Neutrophil (primary cell): ENCODE measurements around the gene HPCAL4.

Experiments used
- H3K27ac ChIP-seq: fragments of 200-600 bp; sonication (generic); 2 replicates; pipeline ENCODE4 v1.5.1; 2016; ENCODE audit warnings: mild to moderate bottlenecking, moderate library complexity
- H3K27me3 ChIP-seq: fragments of 200-600 bp; sonication (generic); 2 replicates; pipeline ENCODE4 v1.6.0; 2016; ENCODE audit warnings: mild to moderate bottlenecking
- H3K36me3 ChIP-seq: fragments of 200-600 bp; sonication (generic); 2 replicates; pipeline ENCODE4 v1.5.1; 2017
- H3K4me1 ChIP-seq, 2 experiments: fragments of 200-600 bp in 1 of 2; sonication (generic) in 1 of 2; 1 replicate in 1 of 2; 2 replicates in 1 of 2; pipeline versions ENCODE4 v1.5.1 to v1.6.1; 2013 to 2016; ENCODE audit warnings: low read depth in 1 of 2, low read length in 1 of 2, mild to moderate bottlenecking in 1 of 2, moderate library complexity in 1 of 2; ENCODE audit not compliant: control insufficient read depth in 1 of 2, insufficient read depth in 1 of 2
- H3K4me3 ChIP-seq, 2 experiments: fragments of 200-600 bp in 1 of 2; sonication (generic) in 1 of 2; 1 replicate in 1 of 2; 2 replicates in 1 of 2; pipeline ENCODE4 v1.5.1; 2013 to 2016; ENCODE audit warnings: low read depth in 1 of 2, low read length in 1 of 2, mild to moderate bottlenecking in 1 of 2, moderate library complexity in 1 of 2
- H3K9me3 ChIP-seq: fragments of 200-600 bp; sonication (generic); 2 replicates; pipeline ENCODE4 v1.5.1; 2016
- TF ChIP-seq, protein P1 (sequence below): fragments of 200-600 bp; sonication (generic); IDR thresholded peaks from 2 replicates; pipeline ENCODE4 v1.5.1; 2016; ENCODE audit warnings: antibody characterized with exemption

HPCAL4 gene

GRCh38 chr1:39668111-39668510 lies 23.1 kb downstream of the HPCAL4 start:
- peaks cover 3% of the 10 kb centered on the region for H3K9me3 ChIP-seq
- H3K4me1 ChIP-seq = peaks cover 9 to 14% of the 10 kb centered on the region in 2 experiments
- H3K27me3 ChIP-seq = peaks cover 70% of the 10 kb centered on the region
- no peak overlapping the region for H3K4me3 ChIP-seq
- TF ChIP-seq, protein P1, sequence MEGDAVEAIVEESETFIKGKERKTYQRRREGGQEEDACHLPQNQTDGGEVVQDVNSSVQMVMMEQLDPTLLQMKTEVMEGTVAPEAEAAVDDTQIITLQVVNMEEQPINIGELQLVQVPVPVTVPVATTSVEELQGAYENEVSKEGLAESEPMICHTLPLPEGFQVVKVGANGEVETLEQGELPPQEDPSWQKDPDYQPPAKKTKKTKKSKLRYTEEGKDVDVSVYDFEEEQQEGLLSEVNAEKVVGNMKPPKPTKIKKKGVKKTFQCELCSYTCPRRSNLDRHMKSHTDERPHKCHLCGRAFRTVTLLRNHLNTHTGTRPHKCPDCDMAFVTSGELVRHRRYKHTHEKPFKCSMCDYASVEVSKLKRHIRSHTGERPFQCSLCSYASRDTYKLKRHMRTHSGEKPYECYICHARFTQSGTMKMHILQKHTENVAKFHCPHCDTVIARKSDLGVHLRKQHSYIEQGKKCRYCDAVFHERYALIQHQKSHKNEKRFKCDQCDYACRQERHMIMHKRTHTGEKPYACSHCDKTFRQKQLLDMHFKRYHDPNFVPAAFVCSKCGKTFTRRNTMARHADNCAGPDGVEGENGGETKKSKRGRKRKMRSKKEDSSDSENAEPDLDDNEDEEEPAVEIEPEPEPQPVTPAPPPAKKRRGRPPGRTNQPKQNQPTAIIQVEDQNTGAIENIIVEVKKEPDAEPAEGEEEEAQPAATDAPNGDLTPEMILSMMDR = no peak
- no peak overlapping the region for H3K27ac ChIP-seq
- no peaks in the 10 kb centered on the region for H3K36me3 ChIP-seq

DNA sequence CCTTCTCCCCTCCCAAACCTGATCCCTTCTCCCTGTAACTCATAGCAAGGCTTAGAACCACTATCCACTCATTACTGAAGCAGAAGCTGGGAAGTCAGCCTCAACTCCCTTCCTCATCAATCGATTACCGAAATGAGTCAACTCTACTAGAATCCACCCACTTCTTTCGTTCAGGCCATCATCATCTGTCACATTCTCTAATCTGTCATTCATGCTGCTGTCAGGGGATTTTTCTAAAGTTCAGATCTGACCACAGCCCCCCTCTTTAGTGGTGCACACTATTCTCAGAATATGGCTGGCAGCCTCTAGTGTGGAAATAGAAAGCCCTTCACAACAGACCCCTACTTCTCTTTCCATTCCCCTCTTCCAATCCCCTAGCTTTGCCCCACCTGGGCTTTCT lies 24.5 kb downstream of the HPCAL4 start:
- Histone ChIP-seq H3K9me3 (peaks cover under 1% of the 10 kb centered on the region), H3K27me3 (peaks cover 62% of the 10 kb centered on the region), H3K36me3 (no peaks in the 10 kb centered on the region), H3K4me1 (peaks cover 2 to 7% of the 10 kb centered on the region in 2 experiments), H3K27ac (no peak overlapping the region), H3K4me3 (no peak overlapping the region)
- TF ChIP-seq, protein P1 = no peak

- no peak overlapping the region for H3K4me3 ChIP-seq
- no peaks in the 10 kb centered on the region for H3K36me3 ChIP-seq
- H3K9me3 ChIP-seq = no peaks in the 10 kb centered on the region
- H3K27ac ChIP-seq = no peak overlapping the region
- peaks cover 33% of the 10 kb centered on the region for H3K27me3 ChIP-seq
- TF ChIP-seq, protein P1 = no peak
- H3K4me1 ChIP-seq = no peaks in the 10 kb centered on the region
These were observed 27.7 kb downstream of the HPCAL4 start for GRCh38 chr1:39663559-39663958.

DNA sequence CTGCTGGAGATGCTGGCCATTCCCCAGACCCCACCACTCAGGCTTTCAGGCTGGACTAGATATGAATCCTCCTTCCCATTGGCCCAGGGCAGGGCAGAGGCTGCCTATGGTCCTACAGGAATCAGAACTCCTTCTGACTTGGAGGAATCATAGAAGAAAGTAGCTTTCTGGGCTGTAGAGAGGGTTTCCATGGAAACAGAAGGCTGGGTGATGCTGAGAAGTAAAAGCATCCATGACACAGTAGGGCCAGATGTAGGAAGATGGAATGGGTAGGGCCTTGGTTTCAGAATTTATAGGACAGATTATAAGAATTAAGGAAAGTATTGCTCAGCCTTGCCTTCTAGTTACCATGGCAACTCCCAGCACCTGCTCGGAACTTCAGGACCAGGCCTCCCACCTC lies 28.4 kb downstream of the HPCAL4 start:
- no peaks in the 10 kb centered on the region for H3K36me3 ChIP-seq
- H3K4me3 ChIP-seq = no peak overlapping the region
- no peaks in the 10 kb centered on the region for H3K9me3 ChIP-seq
- H3K27me3 ChIP-seq = peaks cover 27% of the 10 kb centered on the region
- TF ChIP-seq, protein P1 = no peak
- H3K27ac ChIP-seq = no peak overlapping the region
- no peaks in the 10 kb centered on the region for H3K4me1 ChIP-seq

DNA sequence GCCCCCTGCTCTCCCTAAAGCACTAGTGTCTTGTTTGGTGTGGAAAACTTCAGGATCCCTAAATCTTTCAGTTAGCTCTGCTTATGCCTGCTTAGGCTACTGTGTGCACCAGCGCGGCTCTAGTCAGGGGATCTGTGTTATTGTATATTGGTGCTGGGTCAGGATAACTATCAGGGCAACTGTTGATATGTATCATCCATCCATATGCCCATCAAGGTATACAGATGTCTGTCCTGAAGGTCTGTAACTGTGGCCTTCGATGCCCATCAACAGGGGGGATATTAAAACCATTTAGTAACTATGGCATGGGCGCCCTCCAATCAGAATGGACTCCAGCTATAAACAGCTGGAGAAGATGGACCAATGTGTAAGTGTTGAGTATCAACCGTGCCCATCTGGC lies 31.7 kb downstream of the HPCAL4 start:
- no peaks in the 10 kb centered on the region for H3K36me3 ChIP-seq
- no peaks in the 10 kb centered on the region for H3K9me3 ChIP-seq
- no peak overlapping the region for H3K4me3 ChIP-seq
- no peaks in the 10 kb centered on the region for H3K4me1 ChIP-seq
- TF ChIP-seq, protein P1 = no peak
- peaks cover 16% of the 10 kb centered on the region for H3K27me3 ChIP-seq
- no peak overlapping the region for H3K27ac ChIP-seq

GRCh38 chr1:39659110-39659509 lies 32.1 kb downstream of the HPCAL4 start:
- Histone ChIP-seq H3K4me3 (no peak overlapping the region), H3K36me3 (no peaks in the 10 kb centered on the region), H3K9me3 (no peaks in the 10 kb centered on the region), H3K4me1 (no peaks in the 10 kb centered on the region), H3K27me3 (peaks cover 21% of the 10 kb centered on the region), H3K27ac (no peak overlapping the region)
- TF ChIP-seq, protein P1 = no peak
